LNCAP (cell line): Measurements from ENCODE around the gene CEP164.

ENCODE experiments used
- TF ChIP-seq, protein P1 (sequence below): fragments of 450-650 bp; IDR thresholded peaks from 2 replicates; pipeline ENCODE4 v1.5.1; 2017; ENCODE audit warnings: mild to moderate bottlenecking

The CEP164 gene

DNA sequence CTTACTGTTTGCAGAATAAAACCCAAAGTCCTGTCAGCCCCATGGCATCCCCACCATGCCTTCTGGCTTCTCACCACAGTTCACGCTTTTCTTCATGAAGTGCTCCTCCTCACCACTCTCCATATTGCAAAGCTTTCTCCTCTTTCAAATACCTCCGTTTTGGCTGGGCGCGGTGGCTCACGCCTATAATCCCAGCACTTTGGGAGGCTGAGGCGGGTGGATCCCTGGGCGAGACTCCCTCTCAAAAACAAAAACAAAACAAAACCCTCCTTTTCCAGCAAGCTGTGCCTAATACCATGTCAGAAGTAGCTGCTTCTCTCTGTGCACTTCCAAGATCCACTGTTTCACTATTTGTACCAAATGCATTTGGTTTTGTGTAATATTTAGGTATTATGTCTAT is 18.3 kb upstream of the CEP164 start:
- TF ChIP-seq, protein P1, sequence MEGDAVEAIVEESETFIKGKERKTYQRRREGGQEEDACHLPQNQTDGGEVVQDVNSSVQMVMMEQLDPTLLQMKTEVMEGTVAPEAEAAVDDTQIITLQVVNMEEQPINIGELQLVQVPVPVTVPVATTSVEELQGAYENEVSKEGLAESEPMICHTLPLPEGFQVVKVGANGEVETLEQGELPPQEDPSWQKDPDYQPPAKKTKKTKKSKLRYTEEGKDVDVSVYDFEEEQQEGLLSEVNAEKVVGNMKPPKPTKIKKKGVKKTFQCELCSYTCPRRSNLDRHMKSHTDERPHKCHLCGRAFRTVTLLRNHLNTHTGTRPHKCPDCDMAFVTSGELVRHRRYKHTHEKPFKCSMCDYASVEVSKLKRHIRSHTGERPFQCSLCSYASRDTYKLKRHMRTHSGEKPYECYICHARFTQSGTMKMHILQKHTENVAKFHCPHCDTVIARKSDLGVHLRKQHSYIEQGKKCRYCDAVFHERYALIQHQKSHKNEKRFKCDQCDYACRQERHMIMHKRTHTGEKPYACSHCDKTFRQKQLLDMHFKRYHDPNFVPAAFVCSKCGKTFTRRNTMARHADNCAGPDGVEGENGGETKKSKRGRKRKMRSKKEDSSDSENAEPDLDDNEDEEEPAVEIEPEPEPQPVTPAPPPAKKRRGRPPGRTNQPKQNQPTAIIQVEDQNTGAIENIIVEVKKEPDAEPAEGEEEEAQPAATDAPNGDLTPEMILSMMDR, result no peak

DNA sequence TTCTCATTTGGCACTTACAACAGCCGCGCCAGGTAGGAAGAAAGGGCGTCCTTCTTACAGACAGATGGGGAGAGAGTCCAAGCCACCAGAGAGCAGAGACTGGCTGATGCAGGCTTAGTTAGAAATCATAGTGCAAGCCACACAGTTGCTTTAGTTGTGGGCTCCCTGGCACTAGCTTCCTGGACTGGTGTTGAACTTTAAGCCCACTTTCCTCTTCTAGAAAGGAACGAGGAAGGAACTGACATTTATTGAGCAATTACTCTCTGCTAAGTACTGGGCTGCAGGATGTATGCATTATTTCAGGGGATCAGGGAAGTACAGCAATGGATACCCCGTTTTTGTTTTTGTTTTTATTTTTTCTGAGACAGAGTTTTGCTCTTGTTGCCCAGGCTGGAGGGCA is 14.6 kb upstream of the CEP164 start:
- TF ChIP-seq, protein P1, result no peak

DNA sequence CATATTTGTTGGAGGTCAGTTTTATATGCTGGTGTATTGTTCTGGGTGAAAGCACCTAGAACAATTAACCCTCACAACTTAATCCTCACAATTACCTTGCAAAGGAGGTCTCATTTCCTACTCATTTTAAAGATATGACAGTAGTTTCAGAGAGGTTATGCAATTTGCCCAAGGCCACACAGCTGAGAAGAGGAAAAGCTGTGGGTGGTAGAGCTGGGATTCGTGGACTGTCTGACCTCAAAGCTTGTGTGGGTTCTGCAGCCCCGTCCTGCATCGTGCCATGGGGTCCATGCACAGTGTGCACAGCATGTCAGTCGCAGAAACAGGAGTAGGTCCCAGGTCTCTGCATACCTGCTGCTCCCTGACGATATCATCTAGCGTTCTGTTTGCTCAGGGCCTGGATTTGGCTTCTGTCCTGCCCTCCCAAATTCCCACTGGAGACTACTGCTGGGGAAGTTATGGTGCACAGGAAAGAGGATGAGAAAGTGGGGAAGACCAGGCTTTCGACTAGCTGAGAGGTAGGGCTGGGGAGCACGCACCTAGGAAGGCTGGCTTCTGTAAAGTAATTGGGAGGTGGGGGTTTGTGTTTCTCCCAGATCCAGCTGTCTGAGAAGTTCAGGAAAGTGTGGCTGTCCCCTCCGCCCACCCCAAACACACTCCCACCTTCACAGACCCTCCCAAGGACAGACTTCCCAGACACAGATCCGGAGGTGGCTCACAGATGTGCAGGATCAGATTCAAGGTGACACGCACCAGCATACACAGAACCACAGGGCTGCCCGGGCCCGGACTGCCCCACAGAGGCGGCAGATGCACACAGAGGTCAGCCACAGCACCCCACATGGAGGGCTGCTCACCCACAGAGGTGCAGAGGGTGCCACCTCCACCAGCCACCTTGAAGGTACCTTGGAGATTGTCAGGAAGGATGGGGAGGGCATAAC is 13.6 kb upstream of the CEP164 start:
- TF ChIP-seq, protein P1, result no peak

DNA sequence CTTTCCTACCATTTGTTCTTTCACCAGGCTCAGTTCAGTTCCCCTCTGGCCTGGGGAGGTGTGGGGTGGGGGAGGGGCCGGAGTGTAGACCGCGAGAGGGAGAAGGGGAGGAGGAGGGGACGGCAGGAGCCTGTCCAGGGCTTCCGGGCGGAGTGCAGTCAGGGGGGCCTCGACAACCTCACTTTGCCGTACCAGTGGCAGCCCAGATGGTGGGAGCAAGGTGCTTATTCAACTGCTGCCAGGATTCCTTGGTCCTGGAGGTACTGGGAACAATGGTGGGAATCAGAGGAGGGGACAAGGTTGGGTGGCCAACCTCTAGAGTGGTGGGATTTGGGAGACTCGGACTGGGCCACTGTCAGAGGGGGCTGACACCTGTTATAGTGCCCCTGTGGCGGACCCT is 12.8 kb upstream of the CEP164 start:
- TF ChIP-seq, protein P1, result no peak

DNA sequence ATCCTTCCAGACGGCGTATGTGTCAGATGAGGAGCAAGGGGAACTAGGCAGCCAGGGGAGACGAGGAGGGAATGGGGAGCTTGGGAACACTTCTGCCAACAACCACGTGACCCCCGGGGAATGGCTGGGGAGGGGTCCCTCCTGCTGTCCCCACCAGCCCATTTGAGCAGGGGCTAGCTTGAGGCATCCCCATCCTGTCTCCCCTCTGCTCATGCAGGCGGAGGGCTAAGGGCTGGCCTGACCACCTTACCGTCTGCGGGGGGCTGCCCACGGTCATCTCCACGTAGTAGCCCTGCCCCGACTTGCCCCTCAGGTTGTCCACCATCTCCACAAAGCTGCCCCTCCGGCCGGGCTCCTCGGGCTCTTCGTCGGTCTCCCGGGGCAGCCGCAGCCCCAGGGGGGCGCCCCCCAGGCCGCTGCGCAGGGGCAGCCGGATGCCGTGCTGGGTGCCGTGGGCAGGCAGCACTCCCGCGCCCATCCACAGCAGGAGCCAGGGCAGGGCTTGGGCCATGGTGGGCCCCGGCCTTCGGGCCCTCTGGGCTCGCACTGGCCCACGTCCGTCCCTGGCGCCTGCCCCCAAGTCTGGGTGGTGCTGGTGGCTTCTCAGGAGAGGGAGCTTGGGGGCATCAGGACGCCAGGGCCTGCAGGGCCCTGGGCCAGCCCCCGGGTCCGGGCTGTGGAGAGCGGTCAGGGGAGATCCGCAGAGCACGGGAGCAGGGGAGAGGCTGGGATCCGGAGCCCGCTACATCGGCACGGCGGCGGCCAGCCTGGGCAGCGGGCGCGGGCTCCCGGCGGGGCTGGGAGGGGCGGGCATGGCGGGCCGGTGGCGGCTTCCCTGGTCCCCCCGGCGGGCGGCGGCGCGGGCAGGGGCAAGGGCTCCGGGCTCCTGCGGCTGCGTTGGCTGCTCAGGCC is 12.1 kb upstream of the CEP164 start:
- TF ChIP-seq, protein P1, result no peak

DNA sequence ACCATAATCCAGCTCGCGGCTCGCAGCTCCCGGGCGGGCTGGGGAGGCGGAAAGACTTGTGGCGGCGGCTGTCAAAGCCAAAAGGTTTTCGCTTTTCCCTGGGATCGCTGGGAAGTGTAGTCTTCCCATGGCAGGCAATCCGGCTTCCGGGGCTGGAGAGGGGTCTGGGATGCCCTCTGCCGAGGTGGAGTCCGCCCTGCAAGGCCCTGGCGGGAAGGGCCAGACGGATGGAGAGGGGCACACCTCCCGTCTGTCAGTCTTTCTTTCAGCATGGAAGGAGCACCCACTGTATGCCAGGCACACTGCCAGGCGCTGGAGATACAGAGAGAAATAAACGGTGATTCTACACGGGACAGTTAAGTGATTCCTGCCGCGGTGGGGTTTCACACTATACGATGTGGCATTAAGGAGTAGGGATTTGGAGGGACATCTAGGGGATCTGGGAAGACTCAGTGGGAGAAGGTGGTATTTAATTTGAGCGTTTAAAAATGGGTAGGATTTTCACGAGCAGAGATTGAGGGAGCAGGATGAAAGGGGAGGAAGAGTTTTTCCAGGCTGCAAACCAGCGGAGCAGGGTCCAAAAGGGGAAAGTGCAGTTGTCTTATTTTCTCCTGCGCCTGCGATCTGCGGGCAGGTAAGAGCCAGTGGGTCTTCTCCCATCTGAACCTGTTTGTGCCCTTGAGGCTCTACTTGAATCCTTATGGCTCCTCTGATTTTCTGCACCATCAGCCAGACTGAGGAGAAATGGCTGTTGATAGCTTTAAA is 11.3 kb upstream of the CEP164 start, which contains the start of gene BACE1:
TSS of gene BACE1 (minus strand) at position 60 of the 765 bp plus-strand sequence. CDS start 461 bp downstream, outside the sequence.
- TF ChIP-seq, protein P1, result peak; percentile 39; the same call in 1 of the 2 replicates

DNA sequence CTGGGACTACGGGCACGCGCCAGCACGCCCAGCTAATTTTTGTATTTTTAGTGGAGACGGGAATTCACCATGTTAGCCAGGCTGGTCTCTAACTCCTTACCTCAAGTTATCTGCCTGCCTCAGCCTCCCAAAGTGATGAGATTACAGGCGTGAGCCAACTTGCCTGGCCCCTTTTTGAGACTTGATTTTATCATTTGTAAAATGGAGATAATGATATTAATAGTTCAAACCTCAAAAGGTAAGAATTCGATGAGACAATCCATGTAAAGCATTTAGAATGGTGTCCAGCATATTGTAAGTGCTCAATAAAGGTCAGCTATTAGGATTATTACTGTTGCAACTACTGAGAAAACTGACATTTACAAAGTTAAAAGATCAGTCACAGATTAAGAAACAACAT is 8.9 kb upstream of the CEP164 start:
- TF ChIP-seq, protein P1, result no peak
